Measurements from ENCODE around the gene RET. TPM values are rescaled to one million over a fixed set of nuclear protein-coding genes. Genes with fewer than 3 reads are reported as not detected.

Gene RET
- total RNA-seq, 2 donors from 2014 or later, result 1.2 to 3.5 TPM

GRCh38 chr10:43128958-43129706 lies 52.3 kb downstream of the RET start:
- H3K9ac ChIP-seq (ENCODE audit: extremely low read depth, low read length, poor library complexity, severe bottlenecking), result no peak overlapping the region
- no peaks in the 10 kb centered on the region for H3K27me3 Mint-ChIP-seq (ENCODE audit: insufficient read depth)
- 90 to 97% methylated on average over 4 to 6 of the region's 6 CpGs for WGBS, 2 experiments (ENCODE audit: insufficient coverage in 1 of 2, insufficient read length in 1 of 2)
- H3K4me3 ChIP-seq (ENCODE audit: low read length), result no peak overlapping the region
- H3K27me3 ChIP-seq (ENCODE audit: control insufficient read depth, insufficient read depth, low read length, poor library complexity, severe bottlenecking), result no peaks in the 10 kb centered on the region
- no peak for TF ChIP-seq CTCF (conservative IDR thresholded peaks at IDR 0.05)
- no peak overlapping the region for H3K27ac Mint-ChIP-seq
- peak; percentile 45 for DNase-seq
- H3K36me3 ChIP-seq (ENCODE audit: control insufficient read depth, insufficient read depth, low read length), result no peaks in the 10 kb centered on the region
- H3K4me1 ChIP-seq (ENCODE audit: control insufficient read depth, insufficient read depth, low read length), result no peaks in the 10 kb centered on the region
- H3K9me3 Mint-ChIP-seq, result no peaks in the 10 kb centered on the region
- H3K36me3 Mint-ChIP-seq (ENCODE audit: low read depth), result no peaks in the 10 kb centered on the region
- no peaks in the 10 kb centered on the region for H3K4me1 Mint-ChIP-seq
- H3K27ac ChIP-seq (ENCODE audit: low read depth, low read length), result no peak overlapping the region
- no peak overlapping the region for H3K4me3 Mint-ChIP-seq
- H3K9me3 ChIP-seq (ENCODE audit: control insufficient read depth, low read length), result no peaks in the 10 kb centered on the region

DNA sequence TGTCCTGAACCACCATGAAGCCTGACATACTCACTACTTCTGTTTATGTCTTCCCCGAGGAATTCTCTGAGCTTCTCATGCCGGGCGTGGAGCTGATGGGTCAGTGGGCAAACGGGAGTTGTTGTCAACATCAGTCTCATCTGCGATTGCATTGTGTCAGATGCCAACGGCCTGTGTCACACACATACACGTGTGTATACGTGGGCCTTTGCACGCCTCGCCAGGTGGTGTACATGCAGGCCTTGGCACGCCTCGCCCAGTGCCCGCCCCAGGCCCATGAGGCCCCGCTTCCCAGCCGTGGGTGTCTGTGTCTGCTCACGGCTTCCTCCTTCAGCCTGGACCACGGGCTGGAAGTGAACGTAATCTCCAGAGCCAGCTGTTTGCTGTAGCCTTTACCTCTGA lies 53.9 kb downstream of the RET start:
- no peak overlapping the region for H3K27ac ChIP-seq (ENCODE audit: low read depth, low read length)
- peak; percentile 34 for DNase-seq
- H3K9me3 Mint-ChIP-seq, result no peaks in the 10 kb centered on the region
- no peak overlapping the region for H3K27ac Mint-ChIP-seq
- H3K9ac ChIP-seq (ENCODE audit: extremely low read depth, low read length, poor library complexity, severe bottlenecking), result no peak overlapping the region
- no peaks in the 10 kb centered on the region for H3K27me3 Mint-ChIP-seq (ENCODE audit: insufficient read depth)
- no peaks in the 10 kb centered on the region for H3K36me3 Mint-ChIP-seq (ENCODE audit: low read depth)
- H3K4me1 ChIP-seq (ENCODE audit: control insufficient read depth, insufficient read depth, low read length), result no peaks in the 10 kb centered on the region
- H3K4me3 ChIP-seq (ENCODE audit: low read length), result no peak overlapping the region
- no peaks in the 10 kb centered on the region for H3K9me3 ChIP-seq (ENCODE audit: control insufficient read depth, low read length)
- 91 to 95% methylated on average over 16 to 18 of the region's 18 CpGs for WGBS, 2 experiments (ENCODE audit: insufficient coverage in 1 of 2, insufficient read length in 1 of 2)
- TF ChIP-seq CTCF (conservative IDR thresholded peaks at IDR 0.05), result no peak
- no peak overlapping the region for H3K4me3 Mint-ChIP-seq
- no peaks in the 10 kb centered on the region for H3K4me1 Mint-ChIP-seq
- no peaks in the 10 kb centered on the region for H3K27me3 ChIP-seq (ENCODE audit: control insufficient read depth, insufficient read depth, low read length, poor library complexity, severe bottlenecking)
- no peaks in the 10 kb centered on the region for H3K36me3 ChIP-seq (ENCODE audit: control insufficient read depth, insufficient read depth, low read length)

DNA sequence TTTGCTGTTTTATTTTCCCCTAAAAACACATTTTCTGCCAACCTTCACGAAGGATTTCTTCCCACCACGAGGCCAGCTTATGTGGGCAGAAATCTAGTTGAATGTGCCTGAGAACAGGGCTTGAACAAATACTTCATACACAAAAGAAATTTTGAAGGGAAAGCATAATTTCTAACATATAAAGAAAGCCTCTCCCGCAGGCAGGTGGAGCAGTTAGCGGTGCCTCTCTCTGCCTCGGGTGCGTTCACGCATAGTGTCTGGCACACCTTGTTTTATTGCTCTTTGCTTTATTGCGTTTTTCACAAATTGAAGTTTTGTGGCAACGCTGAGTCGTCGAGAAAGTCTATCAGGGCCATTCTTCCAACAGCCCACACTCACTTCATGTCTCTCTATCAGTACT lies 54.4 kb downstream of the RET start:
- WGBS, 2 experiments (ENCODE audit: insufficient coverage in 1 of 2, insufficient read length in 1 of 2), result 94 to 96% methylated on average over 9 to 11 of the region's 11 CpGs
- Mint-ChIP-seq H3K36me3 (ENCODE audit: low read depth) (no peaks in the 10 kb centered on the region), H3K9me3 (no peaks in the 10 kb centered on the region), H3K27me3 (ENCODE audit: insufficient read depth) (no peaks in the 10 kb centered on the region), H3K27ac (no peak overlapping the region), H3K4me3 (no peak overlapping the region), H3K4me1 (no peaks in the 10 kb centered on the region)
- TF ChIP-seq CTCF (conservative IDR thresholded peaks at IDR 0.05), result no peak
- H3K4me1 ChIP-seq (ENCODE audit: control insufficient read depth, insufficient read depth, low read length), result no peaks in the 10 kb centered on the region
- no peaks in the 10 kb centered on the region for H3K9me3 ChIP-seq (ENCODE audit: control insufficient read depth, low read length)
- no peaks in the 10 kb centered on the region for H3K27me3 ChIP-seq (ENCODE audit: control insufficient read depth, insufficient read depth, low read length, poor library complexity, severe bottlenecking)
- no peak overlapping the region for H3K9ac ChIP-seq (ENCODE audit: extremely low read depth, low read length, poor library complexity, severe bottlenecking)
- H3K27ac ChIP-seq (ENCODE audit: low read depth, low read length), result no peak overlapping the region
- H3K36me3 ChIP-seq (ENCODE audit: control insufficient read depth, insufficient read depth, low read length), result no peaks in the 10 kb centered on the region
- no peak overlapping the region for H3K4me3 ChIP-seq (ENCODE audit: low read length)
- peak; percentile 17 for DNase-seq
